ENCODE results near the gene RAD51B. TPM values are rescaled to one million over a fixed set of nuclear protein-coding genes. Genes with fewer than 3 reads are reported as not detected.

RAD51B gene
- total RNA-seq, 1 donor from 2014 or later = 16.7 TPM

- TF ChIP-seq CTCF (conservative IDR thresholded peaks at IDR 0.05) = no peak
- Mint-ChIP-seq H3K27ac (ENCODE audit: unreplicated experiment) (peak overlapping the region; percentile 28), H3K27me3 (ENCODE audit: low read depth) (no peaks in the 10 kb centered on the region), H3K9me3 (peaks cover 10% of the 10 kb centered on the region), H3K4me3 (no peak overlapping the region), H3K36me3 (ENCODE audit: low read depth) (peaks cover 3% of the 10 kb centered on the region), H3K4me1 (peaks cover 6% of the 10 kb centered on the region)
- no peak for DNase-seq (ENCODE audit: low read depth, low spot score)
Observed at GRCh38 chr14:68701001-68701741, 881.6 kb downstream of the RAD51B start.

GRCh38 chr14:68702135-68702534 is 882.6 kb downstream of the RAD51B start:
- peaks cover 16% of the 10 kb centered on the region for H3K9me3 Mint-ChIP-seq
- H3K4me3 Mint-ChIP-seq = no peak overlapping the region
- TF ChIP-seq CTCF (conservative IDR thresholded peaks at IDR 0.05) = no peak
- H3K27ac Mint-ChIP-seq (ENCODE audit: unreplicated experiment) = peak overlapping the region; percentile 94
- peaks cover 3% of the 10 kb centered on the region for H3K36me3 Mint-ChIP-seq (ENCODE audit: low read depth)
- no peaks in the 10 kb centered on the region for H3K27me3 Mint-ChIP-seq (ENCODE audit: low read depth)
- H3K4me1 Mint-ChIP-seq = peaks cover 6% of the 10 kb centered on the region
- no peak for DNase-seq (ENCODE audit: low read depth, low spot score)

- no peak for TF ChIP-seq CTCF (conservative IDR thresholded peaks at IDR 0.05)
- peaks cover 14% of the 10 kb centered on the region for H3K9me3 Mint-ChIP-seq
- no peak overlapping the region for H3K4me3 Mint-ChIP-seq
- peaks cover 6% of the 10 kb centered on the region for H3K4me1 Mint-ChIP-seq
- H3K27ac Mint-ChIP-seq (ENCODE audit: unreplicated experiment) = no peak overlapping the region
- H3K36me3 Mint-ChIP-seq (ENCODE audit: low read depth) = peaks cover 3% of the 10 kb centered on the region
- no peaks in the 10 kb centered on the region for H3K27me3 Mint-ChIP-seq (ENCODE audit: low read depth)
- DNase-seq (ENCODE audit: low read depth, low spot score) = no peak
Observed at GRCh38 chr14:68702578-68702977, 883.0 kb downstream of the RAD51B start.

DNA sequence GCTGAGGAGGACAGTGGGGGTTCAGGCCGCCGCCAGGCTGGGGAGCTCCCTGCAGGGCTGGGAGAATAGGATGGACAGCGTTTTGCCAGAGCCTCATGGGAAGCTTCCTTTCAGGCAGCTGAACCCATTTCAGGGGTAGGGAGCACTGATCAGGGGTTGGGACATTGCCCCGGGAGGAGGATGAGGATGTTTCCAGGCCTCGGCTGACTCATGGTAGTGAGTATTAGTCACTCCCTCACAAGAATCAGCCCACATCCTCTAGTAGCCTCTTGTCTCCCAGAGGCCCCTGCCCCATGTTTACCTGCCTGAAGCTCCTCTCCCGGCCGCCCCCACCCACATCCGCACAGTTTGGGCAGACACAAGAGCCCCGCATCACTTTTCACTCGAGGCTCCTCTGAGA is 883.5 kb downstream of the RAD51B start:
- Mint-ChIP-seq H3K9me3 (peaks cover 12% of the 10 kb centered on the region), H3K4me3 (no peak overlapping the region), H3K27me3 (ENCODE audit: low read depth) (no peaks in the 10 kb centered on the region), H3K27ac (ENCODE audit: unreplicated experiment) (no peak overlapping the region), H3K4me1 (peaks cover 6% of the 10 kb centered on the region), H3K36me3 (ENCODE audit: low read depth) (peaks cover 3% of the 10 kb centered on the region)
- TF ChIP-seq CTCF (conservative IDR thresholded peaks at IDR 0.05) = no peak
- DNase-seq (ENCODE audit: low read depth, low spot score) = no peak

GRCh38 chr14:68704736-68705720 is 885.4 kb downstream of the RAD51B start:
- H3K27me3 Mint-ChIP-seq (ENCODE audit: low read depth) = no peaks in the 10 kb centered on the region
- no peak for TF ChIP-seq CTCF (conservative IDR thresholded peaks at IDR 0.05)
- peaks cover 6% of the 10 kb centered on the region for H3K4me1 Mint-ChIP-seq
- H3K4me3 Mint-ChIP-seq = no peak overlapping the region
- peaks cover 6% of the 10 kb centered on the region for H3K9me3 Mint-ChIP-seq
- peaks cover 2% of the 10 kb centered on the region for H3K36me3 Mint-ChIP-seq (ENCODE audit: low read depth)
- H3K27ac Mint-ChIP-seq (ENCODE audit: unreplicated experiment) = peak overlapping the region; percentile 57
- DNase-seq (ENCODE audit: low read depth, low spot score) = no peak
